AG04450 (cell line): ENCODE measurements around the gene LIMK2. TPM values are rescaled to one million over a fixed set of nuclear protein-coding genes. Genes with fewer than 3 reads are reported as not detected.

ENCODE experiments used
- CTCF ChIA-PET: fragments of 300-600, 350-600 bp; formaldehyde crosslinking; extraction: SDS; loops from one replicate; lab custom pipeline; 2022; ENCODE audit warnings: antibody characterized with exemption, inconsistent platforms; lab: Charles Lee
- POLR2A ChIA-PET: fragments of 350-600 bp; formaldehyde crosslinking; extraction: SDS; loops from one replicate; lab custom pipeline; 2021; ENCODE audit warnings: antibody characterized with exemption, inconsistent platforms; lab: Yijun Ruan, JAX
- DNase-seq: peaks from one replicate; pipeline ENCODE4 v3.0.0-alpha.2; 2011; ENCODE audit warnings: low read depth, low spot score
- H3K27ac ChIP-seq: one replicate; pipeline ENCODE4 v1.5.1; 2012; ENCODE audit warnings: low read depth, low read length, control low read depth
- H3K27me3 ChIP-seq: one replicate; pipeline ENCODE4 v1.6.0; 2012; ENCODE audit warnings: low read length; ENCODE audit not compliant: control insufficient read depth, insufficient read depth
- H3K4me3 ChIP-seq: 2 replicates; pipeline ENCODE4 v1.5.1; 2011; ENCODE audit warnings: mild to moderate bottlenecking, low read depth, low read length, control low read depth
- H3K9me3 ChIP-seq: 2 replicates; pipeline ENCODE4 v1.5.1; 2012; ENCODE audit warnings: low read length; ENCODE audit not compliant: control insufficient read depth, insufficient read depth
- polyA plus RNA-seq: library from polyadenylated mRNA; depleted of rRNA; stranded (reverse); fragments of >200 nt; gene quantifications from 2 replicates; pipeline ENCODE4 v1.2.3, GENCODE V29; 2011
- TF ChIP-seq, protein P1 (sequence below): IDR thresholded peaks from 2 replicates; pipeline ENCODE4 v1.5.1; 2011; ENCODE audit warnings: low read depth, low read length, control low read depth, inconsistent platforms

The LIMK2 gene
- polyA plus RNA-seq, 1 experiment: 5.0 TPM

DNA sequence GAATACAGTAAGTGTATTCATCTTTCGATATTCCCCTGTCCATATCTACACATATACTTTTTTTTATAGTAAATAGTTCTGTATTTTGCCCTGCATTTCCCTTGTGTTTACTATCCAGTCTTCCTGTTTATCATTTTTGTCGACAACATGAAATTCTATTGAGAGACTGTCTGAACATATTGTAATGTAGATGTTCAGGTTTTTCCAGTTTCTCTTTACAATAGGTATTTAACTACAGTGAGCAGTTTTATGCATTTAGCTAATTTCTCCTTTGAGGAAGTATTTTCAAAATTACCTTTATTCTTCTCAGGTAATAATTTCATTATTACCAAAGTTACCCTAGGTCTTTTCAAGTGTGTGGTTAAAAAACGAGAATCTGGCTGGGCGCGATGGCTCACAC is 63.5 kb downstream of the LIMK2 start:
- CTCF ChIA-PET: interaction anchor here (3.9 to 4.1 kb wide), 2 partner anchors 21 to 63 kb away, joined by 44 to 96 read pairs; partner anchors contain the start of gene LIMK2

DNA sequence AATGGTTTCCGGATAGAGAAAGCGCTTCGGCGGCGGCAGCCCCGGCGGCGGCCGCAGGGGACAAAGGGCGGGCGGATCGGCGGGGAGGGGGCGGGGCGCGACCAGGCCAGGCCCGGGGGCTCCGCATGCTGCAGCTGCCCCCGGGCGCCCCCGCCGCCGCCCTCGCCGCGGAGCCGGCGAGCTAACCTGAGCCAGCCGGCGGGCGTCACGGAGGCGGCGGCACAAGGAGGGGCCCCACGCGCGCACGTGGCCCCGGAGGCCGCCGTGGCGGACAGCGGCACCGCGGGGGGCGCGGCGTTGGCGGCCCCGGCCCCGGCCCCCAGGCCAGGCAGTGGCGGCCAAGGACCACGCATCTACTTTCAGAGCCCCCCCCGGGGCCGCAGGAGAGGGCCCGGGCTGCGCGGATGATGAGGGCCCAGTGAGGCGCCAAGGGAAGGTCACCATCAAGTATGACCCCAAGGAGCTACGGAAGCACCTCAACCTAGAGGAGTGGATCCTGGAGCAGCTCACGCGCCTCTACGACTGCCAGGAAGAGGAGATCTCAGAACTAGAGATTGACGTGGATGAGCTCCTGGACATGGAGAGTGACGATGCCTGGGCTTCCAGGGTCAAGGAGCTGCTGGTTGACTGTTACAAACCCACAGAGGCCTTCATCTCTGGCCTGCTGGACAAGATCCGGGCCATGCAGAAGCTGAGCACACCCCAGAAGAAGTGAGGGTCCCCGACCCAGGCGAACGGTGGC is 64.5 kb downstream of the LIMK2 start:
- ChIA-PET CTCF (no interaction called here), POLR2A (interaction anchor here (1.0 kb wide), 1 partner anchor 14 kb away, joined by 3 read pairs; no protein-coding TSS in a partner anchor)
- no peak overlapping the region for H3K4me3 ChIP-seq
- no peak overlapping the region for H3K27ac ChIP-seq
- DNase-seq: no peak
- H3K27me3 ChIP-seq: no peaks in the 10 kb centered on the region
- H3K9me3 ChIP-seq: no peaks in the 10 kb centered on the region
- TF ChIP-seq, protein P1, sequence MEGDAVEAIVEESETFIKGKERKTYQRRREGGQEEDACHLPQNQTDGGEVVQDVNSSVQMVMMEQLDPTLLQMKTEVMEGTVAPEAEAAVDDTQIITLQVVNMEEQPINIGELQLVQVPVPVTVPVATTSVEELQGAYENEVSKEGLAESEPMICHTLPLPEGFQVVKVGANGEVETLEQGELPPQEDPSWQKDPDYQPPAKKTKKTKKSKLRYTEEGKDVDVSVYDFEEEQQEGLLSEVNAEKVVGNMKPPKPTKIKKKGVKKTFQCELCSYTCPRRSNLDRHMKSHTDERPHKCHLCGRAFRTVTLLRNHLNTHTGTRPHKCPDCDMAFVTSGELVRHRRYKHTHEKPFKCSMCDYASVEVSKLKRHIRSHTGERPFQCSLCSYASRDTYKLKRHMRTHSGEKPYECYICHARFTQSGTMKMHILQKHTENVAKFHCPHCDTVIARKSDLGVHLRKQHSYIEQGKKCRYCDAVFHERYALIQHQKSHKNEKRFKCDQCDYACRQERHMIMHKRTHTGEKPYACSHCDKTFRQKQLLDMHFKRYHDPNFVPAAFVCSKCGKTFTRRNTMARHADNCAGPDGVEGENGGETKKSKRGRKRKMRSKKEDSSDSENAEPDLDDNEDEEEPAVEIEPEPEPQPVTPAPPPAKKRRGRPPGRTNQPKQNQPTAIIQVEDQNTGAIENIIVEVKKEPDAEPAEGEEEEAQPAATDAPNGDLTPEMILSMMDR: no peak

More for the DNA sequence above, 63.5 kb downstream of the LIMK2 start:
- TF ChIP-seq, protein P1: no peak
- no peak for DNase-seq
- Histone ChIP-seq H3K4me3 (no peak overlapping the region), H3K27ac (no peak overlapping the region), H3K27me3 (no peaks in the 10 kb centered on the region), H3K9me3 (no peaks in the 10 kb centered on the region)
- POLR2A ChIA-PET: interaction anchor here (1.0 kb wide), 1 partner anchor 15 kb away, joined by 3 read pairs; no protein-coding TSS in a partner anchor

DNA sequence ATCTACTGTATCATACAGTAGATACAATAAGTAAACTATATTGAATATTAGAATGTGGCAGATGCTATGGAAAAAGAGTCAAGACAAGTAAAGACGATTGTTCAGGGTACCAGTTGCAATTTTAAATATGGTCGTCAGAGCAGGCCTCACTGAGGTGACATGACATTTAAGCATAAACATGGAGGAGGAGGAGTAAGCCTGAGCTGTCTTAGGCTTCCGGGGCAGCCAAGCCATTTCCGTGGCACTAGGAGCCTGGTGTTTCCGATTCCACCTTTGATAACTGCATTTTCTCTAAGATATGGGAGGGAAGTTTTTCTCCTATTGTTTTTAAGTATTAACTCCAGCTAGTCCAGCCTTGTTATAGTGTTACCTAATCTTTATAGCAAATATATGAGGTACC is 65.6 kb downstream of the LIMK2 start:
- ChIA-PET POLR2A (interaction anchor here (0.7 kb wide), 1 partner anchor 27 kb away, joined by 3 read pairs; no protein-coding TSS in a partner anchor), CTCF (interaction anchor here (0.7 to 0.9 kb wide), 2 partner anchors 38 to 66 kb away, joined by 3 read pairs; no protein-coding TSS in a partner anchor)
- H3K4me3 ChIP-seq: no peak overlapping the region
- no peak overlapping the region for H3K27ac ChIP-seq
- no peak for DNase-seq
- no peaks in the 10 kb centered on the region for H3K27me3 ChIP-seq
- TF ChIP-seq, protein P1: no peak
- no peaks in the 10 kb centered on the region for H3K9me3 ChIP-seq

DNA sequence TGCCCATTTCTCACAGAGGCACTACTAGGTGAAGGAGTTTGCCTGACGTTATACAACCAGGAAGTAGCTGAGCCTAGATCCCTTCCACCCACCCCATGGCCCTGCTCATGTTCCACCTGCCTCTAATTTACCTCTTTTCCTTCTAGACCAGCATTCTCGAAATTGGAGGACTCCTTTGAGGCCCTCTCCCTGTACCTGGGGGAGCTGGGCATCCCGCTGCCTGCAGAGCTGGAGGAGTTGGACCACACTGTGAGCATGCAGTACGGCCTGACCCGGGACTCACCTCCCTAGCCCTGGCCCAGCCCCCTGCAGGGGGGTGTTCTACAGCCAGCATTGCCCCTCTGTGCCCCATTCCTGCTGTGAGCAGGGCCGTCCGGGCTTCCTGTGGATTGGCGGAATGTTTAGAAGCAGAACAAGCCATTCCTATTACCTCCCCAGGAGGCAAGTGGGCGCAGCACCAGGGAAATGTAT is 66.1 kb downstream of the LIMK2 start:
- DNase-seq: no peak
- Histone ChIP-seq H3K9me3 (no peaks in the 10 kb centered on the region), H3K4me3 (no peak overlapping the region), H3K27me3 (no peaks in the 10 kb centered on the region), H3K27ac (no peak overlapping the region)
- TF ChIP-seq, protein P1: no peak
- CTCF ChIA-PET: interaction anchor here (0.5 to 0.9 kb wide), 3 partner anchors 38 to 76 kb away, joined by 3 to 9 read pairs (median 3); no protein-coding TSS in a partner anchor
- POLR2A ChIA-PET: no interaction called here
